ENCODE data around the gene COL4A3. TPM values are rescaled to one million over a fixed set of nuclear protein-coding genes. Genes with fewer than 3 reads are reported as not detected.

Gene COL4A3
- total RNA-seq = not detected

GRCh38 chr2:227163998-227164762 is at the start of gene COL4A3, which contains the start of gene COL4A4:
Gene COL4A3 (plus strand): TSS chr2:227164624. CDS start chr2:227164727, 103 bp downstream.
Gene COL4A4 (minus strand): TSS chr2:227164205. CDS start chr2:227147483, 16,722 bp downstream.
- Mint-ChIP-seq H3K27ac (no peak within 1 kb of the TSS), H3K9me3 (no peaks in the 10 kb centered on the region), H3K27me3 (peaks cover 70% of the 10 kb centered on the region), H3K4me3 (peak within 1 kb of the TSS; percentile 59), H3K36me3 (ENCODE audit: low read depth) (no peaks in the 10 kb centered on the region), H3K4me1 (peaks cover 11% of the 10 kb centered on the region)
- peak; percentile 10 for DNase-seq
- ChIA-PET POLR2A (no interaction called here), CTCF (no interaction called here)

GRCh38 chr2:227115761-227116160 is 48.7 kb upstream of the COL4A3 start:
- H3K27me3 Mint-ChIP-seq = peaks cover 22% of the 10 kb centered on the region
- H3K36me3 Mint-ChIP-seq (ENCODE audit: low read depth) = no peaks in the 10 kb centered on the region
- CTCF ChIA-PET = no interaction called here
- DNase-seq = no peak
- POLR2A ChIA-PET = no interaction called here
- H3K4me3 Mint-ChIP-seq = no peak overlapping the region
- no peaks in the 10 kb centered on the region for H3K9me3 Mint-ChIP-seq
- no peak overlapping the region for H3K27ac Mint-ChIP-seq
- H3K4me1 Mint-ChIP-seq = no peaks in the 10 kb centered on the region

- ChIA-PET POLR2A (no interaction called here), CTCF (no interaction called here)
- no peaks in the 10 kb centered on the region for H3K36me3 Mint-ChIP-seq (ENCODE audit: low read depth)
- no peak overlapping the region for H3K27ac Mint-ChIP-seq
- no peaks in the 10 kb centered on the region for H3K4me1 Mint-ChIP-seq
- no peaks in the 10 kb centered on the region for H3K9me3 Mint-ChIP-seq
- DNase-seq = no peak
- H3K27me3 Mint-ChIP-seq = peaks cover 22% of the 10 kb centered on the region
- no peak overlapping the region for H3K4me3 Mint-ChIP-seq
These were observed 47.4 kb upstream of the COL4A3 start for GRCh38 chr2:227117027-227117426.

GRCh38 chr2:227117852-227118251 is 46.6 kb upstream of the COL4A3 start:
- no peak for DNase-seq
- no peaks in the 10 kb centered on the region for H3K9me3 Mint-ChIP-seq
- no peak overlapping the region for H3K4me3 Mint-ChIP-seq
- H3K27ac Mint-ChIP-seq = no peak overlapping the region
- H3K36me3 Mint-ChIP-seq (ENCODE audit: low read depth) = no peaks in the 10 kb centered on the region
- ChIA-PET POLR2A (no interaction called here), CTCF (no interaction called here)
- no peaks in the 10 kb centered on the region for H3K4me1 Mint-ChIP-seq
- peaks cover 18% of the 10 kb centered on the region for H3K27me3 Mint-ChIP-seq

GRCh38 chr2:227118353-227118752 is 46.1 kb upstream of the COL4A3 start:
- CTCF ChIA-PET = no interaction called here

GRCh38 chr2:227123697-227124096 is 40.7 kb upstream of the COL4A3 start:
- no peaks in the 10 kb centered on the region for H3K9me3 Mint-ChIP-seq

More at GRCh38 chr2:227118353-227118752, 46.1 kb upstream of the COL4A3 start:
- POLR2A ChIA-PET = no interaction called here
- no peak for DNase-seq
- Mint-ChIP-seq H3K36me3 (ENCODE audit: low read depth) (no peaks in the 10 kb centered on the region), H3K27ac (no peak overlapping the region), H3K27me3 (peaks cover 21% of the 10 kb centered on the region), H3K9me3 (no peaks in the 10 kb centered on the region), H3K4me1 (no peaks in the 10 kb centered on the region), H3K4me3 (no peak overlapping the region)

GRCh38 chr2:227124811-227125210 is 39.6 kb upstream of the COL4A3 start:
- Mint-ChIP-seq H3K9me3 (no peaks in the 10 kb centered on the region), H3K27me3 (peaks cover 17% of the 10 kb centered on the region), H3K4me1 (no peaks in the 10 kb centered on the region), H3K4me3 (no peak overlapping the region), H3K27ac (no peak overlapping the region), H3K36me3 (ENCODE audit: low read depth) (no peaks in the 10 kb centered on the region)
- POLR2A ChIA-PET = no interaction called here
- no peak for DNase-seq
- CTCF ChIA-PET = no interaction called here

More at GRCh38 chr2:227123697-227124096, 40.7 kb upstream of the COL4A3 start:
- no peak overlapping the region for H3K4me3 Mint-ChIP-seq
- ChIA-PET CTCF (no interaction called here), POLR2A (no interaction called here)
- H3K27me3 Mint-ChIP-seq = peaks cover 17% of the 10 kb centered on the region
- no peaks in the 10 kb centered on the region for H3K36me3 Mint-ChIP-seq (ENCODE audit: low read depth)
- no peak overlapping the region for H3K27ac Mint-ChIP-seq
- no peaks in the 10 kb centered on the region for H3K4me1 Mint-ChIP-seq
- no peak for DNase-seq

- no peak overlapping the region for H3K27ac Mint-ChIP-seq
- no peak overlapping the region for H3K4me3 Mint-ChIP-seq
- DNase-seq = no peak
- H3K9me3 Mint-ChIP-seq = no peaks in the 10 kb centered on the region
- H3K36me3 Mint-ChIP-seq (ENCODE audit: low read depth) = no peaks in the 10 kb centered on the region
- no peaks in the 10 kb centered on the region for H3K4me1 Mint-ChIP-seq
- ChIA-PET POLR2A (no interaction called here), CTCF (no interaction called here)
- H3K27me3 Mint-ChIP-seq = peaks cover 17% of the 10 kb centered on the region
These were observed 38.9 kb upstream of the COL4A3 start for GRCh38 chr2:227125506-227125905.

- Mint-ChIP-seq H3K27ac (no peak overlapping the region), H3K9me3 (no peaks in the 10 kb centered on the region), H3K27me3 (peaks cover 17% of the 10 kb centered on the region), H3K36me3 (ENCODE audit: low read depth) (no peaks in the 10 kb centered on the region), H3K4me1 (no peaks in the 10 kb centered on the region), H3K4me3 (no peak overlapping the region)
- ChIA-PET CTCF (no interaction called here), POLR2A (no interaction called here)
- no peak for DNase-seq
These were observed 37.2 kb upstream of the COL4A3 start for GRCh38 chr2:227127201-227127600.

GRCh38 chr2:227130636-227131035 is 33.8 kb upstream of the COL4A3 start:
- ChIA-PET POLR2A (no interaction called here), CTCF (interaction anchor here (0.9 kb wide), 1 partner anchor 108 kb away, joined by 3 read pairs; no protein-coding TSS in a partner anchor)

GRCh38 chr2:227132986-227133385 is 31.4 kb upstream of the COL4A3 start:
- POLR2A ChIA-PET = no interaction called here
- H3K27me3 Mint-ChIP-seq = peaks cover 6% of the 10 kb centered on the region
- CTCF ChIA-PET = interaction anchor here (0.5 kb wide), 1 partner anchor 607 kb away, joined by 3 read pairs; no protein-coding TSS in a partner anchor
- no peaks in the 10 kb centered on the region for H3K36me3 Mint-ChIP-seq (ENCODE audit: low read depth)
- no peak overlapping the region for H3K27ac Mint-ChIP-seq
- no peak overlapping the region for H3K4me3 Mint-ChIP-seq
- no peak for DNase-seq
- H3K9me3 Mint-ChIP-seq = no peaks in the 10 kb centered on the region
- no peaks in the 10 kb centered on the region for H3K4me1 Mint-ChIP-seq

More at GRCh38 chr2:227130636-227131035, 33.8 kb upstream of the COL4A3 start:
- H3K4me3 Mint-ChIP-seq = no peak overlapping the region
- no peaks in the 10 kb centered on the region for H3K4me1 Mint-ChIP-seq
- DNase-seq = no peak
- no peaks in the 10 kb centered on the region for H3K9me3 Mint-ChIP-seq
- H3K27ac Mint-ChIP-seq = no peak overlapping the region
- peaks cover 11% of the 10 kb centered on the region for H3K27me3 Mint-ChIP-seq
- no peaks in the 10 kb centered on the region for H3K36me3 Mint-ChIP-seq (ENCODE audit: low read depth)

- DNase-seq = no peak
- POLR2A ChIA-PET = no interaction called here
- H3K4me1 Mint-ChIP-seq = no peaks in the 10 kb centered on the region
- H3K9me3 Mint-ChIP-seq = no peaks in the 10 kb centered on the region
- no peak overlapping the region for H3K4me3 Mint-ChIP-seq
- no peaks in the 10 kb centered on the region for H3K36me3 Mint-ChIP-seq (ENCODE audit: low read depth)
- CTCF ChIA-PET = interaction anchor here (1.2 kb wide), 1 partner anchor 632 kb away, joined by 3 read pairs; no protein-coding TSS in a partner anchor
- H3K27me3 Mint-ChIP-seq = no peaks in the 10 kb centered on the region
- no peak overlapping the region for H3K27ac Mint-ChIP-seq
These were observed 29.8 kb upstream of the COL4A3 start for GRCh38 chr2:227134591-227134990.

GRCh38 chr2:227141301-227141700 is 23.1 kb upstream of the COL4A3 start:
- Mint-ChIP-seq H3K36me3 (ENCODE audit: low read depth) (no peaks in the 10 kb centered on the region), H3K27ac (no peak overlapping the region), H3K4me3 (no peak overlapping the region), H3K9me3 (no peaks in the 10 kb centered on the region), H3K4me1 (no peaks in the 10 kb centered on the region), H3K27me3 (peaks cover 7% of the 10 kb centered on the region)
- DNase-seq = no peak
- ChIA-PET CTCF (no interaction called here), POLR2A (no interaction called here)

GRCh38 chr2:227143895-227144294 is 20.5 kb upstream of the COL4A3 start:
- DNase-seq = no peak
- H3K4me1 Mint-ChIP-seq = no peaks in the 10 kb centered on the region
- peaks cover 3% of the 10 kb centered on the region for H3K9me3 Mint-ChIP-seq
- POLR2A ChIA-PET = no interaction called here
- CTCF ChIA-PET = no interaction called here
- peaks cover 9% of the 10 kb centered on the region for H3K27me3 Mint-ChIP-seq
- no peak overlapping the region for H3K4me3 Mint-ChIP-seq
- H3K27ac Mint-ChIP-seq = no peak overlapping the region
- no peaks in the 10 kb centered on the region for H3K36me3 Mint-ChIP-seq (ENCODE audit: low read depth)

All from activated CD4-positive, alpha-beta T cell treated with anti-CD3 and anti-CD28 coated beads, Interleukin-2, amount 10 ng/mL, durations not matched to agents 7 days and 5 days (primary cell).